WTC11 (cell line): ENCODE results near the gene CCDC77. TPM values are rescaled to one million over a fixed set of nuclear protein-coding genes. Genes with fewer than 3 reads are reported as not detected.

Experiments
- ATAC-seq: fragments of 200-7000 bp; cut with Tn5 transposase; 2 replicates; pipeline ENCODE4 v1.10.0; 2021; ENCODE audit warnings: mild to moderate bottlenecking, moderate library complexity
- CTCF ChIA-PET: fragments of 300-600 bp; sonication (Branson Sonifier 250); formaldehyde crosslinking; loops from one replicate; lab custom pipeline; 2021; ENCODE audit warnings: antibody characterized with exemption; lab: Charles Lee
- POLR2A ChIA-PET: fragments of 350-600 bp; sonication (Branson Sonifier 250); formaldehyde crosslinking; loops from one replicate; lab custom pipeline; 2021; ENCODE audit warnings: antibody characterized with exemption; lab: Charles Lee
- DNase-seq: peaks from one replicate; pipeline ENCODE4 v3.0.0; 2021; ENCODE audit warnings: low spot score
- H3K27ac Mint-ChIP-seq: 2 replicates; pipeline ENCODE4 v1.8.0; 2021; ENCODE audit warnings: mixed read lengths
- H3K27me3 Mint-ChIP-seq: 2 replicates; pipeline ENCODE4 v1.8.0; 2021; ENCODE audit warnings: low read depth, mild to moderate bottlenecking, moderate library complexity, mixed read lengths
- H3K36me3 Mint-ChIP-seq: 2 replicates; pipeline ENCODE4 v1.8.0; 2021; ENCODE audit warnings: mixed read lengths
- H3K4me1 Mint-ChIP-seq: 2 replicates; pipeline ENCODE4 v1.8.0; 2022; ENCODE audit warnings: mixed read lengths
- H3K4me3 Mint-ChIP-seq: 2 replicates; pipeline ENCODE4 v1.8.0; 2021; ENCODE audit warnings: mild to moderate bottlenecking, moderate library complexity, mixed read lengths
- H3K9me3 Mint-ChIP-seq: 2 replicates; pipeline ENCODE4 v1.8.0; 2021; ENCODE audit warnings: mixed read lengths
- ATF1 ChIP-seq: sonication (generic); formaldehyde crosslinking; IDR thresholded peaks from 2 replicates; pipeline ENCODE4 v1.8.1; 2023; ENCODE audit warnings: mild to moderate bottlenecking, moderate library complexity, missing genetic modification reagents
- EMX1 ChIP-seq: fragments of 250-450 bp; sonication (Bioruptor Pico); IDR thresholded peaks from 2 replicates; pipeline ENCODE4 v1.8.0; 2021; ENCODE audit warnings: mild to moderate bottlenecking
- GRHL2 ChIP-seq: fragments of 250-450 bp; sonication (Bioruptor Pico); IDR thresholded peaks from 2 replicates; pipeline ENCODE4 v1.8.0; 2022; ENCODE audit warnings: mild to moderate bottlenecking, moderate library complexity; ENCODE audit not compliant: insufficient replicate concordance, severe bottlenecking
- HMGXB4 ChIP-seq: sonication (generic); formaldehyde crosslinking; IDR thresholded peaks from 2 replicates; pipeline ENCODE4 v1.8.1; 2023; ENCODE audit warnings: mild to moderate bottlenecking, moderate library complexity, missing genetic modification reagents
- JAZF1 ChIP-seq: fragments of 250-450 bp; sonication (Bioruptor Pico); IDR thresholded peaks from 2 replicates; pipeline ENCODE4 v1.9.0; 2021; ENCODE audit warnings: moderate library complexity, mild to moderate bottlenecking, inconsistent platforms
- JUN ChIP-seq: sonication (generic); formaldehyde crosslinking; IDR thresholded peaks from 2 replicates; pipeline ENCODE4 v1.8.0; 2023; ENCODE audit warnings: mild to moderate bottlenecking, missing genetic modification reagents
- KAT7 ChIP-seq: sonication (generic); formaldehyde crosslinking; IDR thresholded peaks from 2 replicates; pipeline ENCODE4 v1.8.1; 2023; ENCODE audit warnings: missing genetic modification reagents, mild to moderate bottlenecking, borderline replicate concordance
- MLX ChIP-seq: sonication (generic); formaldehyde crosslinking; IDR thresholded peaks from 2 replicates; pipeline ENCODE4 v1.8.1; 2023; ENCODE audit warnings: mild to moderate bottlenecking, missing genetic modification reagents, moderate library complexity
- MXD4 ChIP-seq: fragments of 250-450 bp; sonication (Bioruptor Pico); IDR thresholded peaks from 2 replicates; pipeline ENCODE4 v1.8.0; 2021; ENCODE audit warnings: mild to moderate bottlenecking, moderate library complexity, borderline replicate concordance
- RORB ChIP-seq: fragments of 250-450 bp; sonication (Bioruptor Pico); IDR thresholded peaks from 2 replicates; pipeline ENCODE4 v1.9.0; 2021; ENCODE audit warnings: mild to moderate bottlenecking
- SMAD3 ChIP-seq: sonication (generic); formaldehyde crosslinking; IDR thresholded peaks from 2 replicates; pipeline ENCODE4 v1.8.0; 2022; ENCODE audit warnings: missing genetic modification reagents, mild to moderate bottlenecking, borderline replicate concordance
- SOX15 ChIP-seq: fragments of 250-450 bp; sonication (Bioruptor Pico); IDR thresholded peaks from 2 replicates; pipeline ENCODE4 v1.9.0; 2021; ENCODE audit warnings: mild to moderate bottlenecking
- TP53 ChIP-seq: sonication (generic); formaldehyde crosslinking; IDR thresholded peaks from 2 replicates; pipeline ENCODE4 v1.8.1; 2023; ENCODE audit warnings: mild to moderate bottlenecking, missing genetic modification reagents
- ZNF121 ChIP-seq: sonication (generic); formaldehyde crosslinking; IDR thresholded peaks from 2 replicates; pipeline ENCODE4 v1.8.0; 2023; ENCODE audit warnings: missing genetic modification reagents
- ZNF232 ChIP-seq: sonication (generic); formaldehyde crosslinking; IDR thresholded peaks from 2 replicates; pipeline ENCODE4 v1.8.0; 2022; ENCODE audit warnings: mild to moderate bottlenecking, missing genetic modification reagents
- ZNF396 ChIP-seq: fragments of 250-450 bp; sonication (Bioruptor Pico); IDR thresholded peaks from 2 replicates; pipeline ENCODE4 v1.8.0; 2021; ENCODE audit warnings: mild to moderate bottlenecking, moderate library complexity, borderline replicate concordance
- total RNA-seq: library from RNA; stranded (reverse); gene quantifications from 3 replicates; pipeline ENCODE4 v1.2.3, GENCODE V29; 2021
- TF ChIP-seq, protein P1 (sequence below): fragments of 200-600 bp; IDR thresholded peaks from 2 replicates; pipeline ENCODE4 v1.8.0; 2022; ENCODE audit warnings: antibody characterized with exemption
- TF ChIP-seq, protein P2 (sequence below): sonication (generic); formaldehyde crosslinking; IDR thresholded peaks from 2 replicates; pipeline ENCODE4 v1.8.0; 2022; ENCODE audit warnings: mild to moderate bottlenecking, missing genetic modification reagents
- TF ChIP-seq, protein P3 (sequence below): sonication (generic); formaldehyde crosslinking; conservative IDR thresholded peaks from 2 replicates; pipeline ENCODE4 v1.8.1; 2022; ENCODE audit warnings: mild to moderate bottlenecking, missing genetic modification reagents
- TF ChIP-seq, protein P4 (sequence below): sonication (generic); formaldehyde crosslinking; IDR thresholded peaks from 2 replicates; pipeline ENCODE4 v1.8.0; 2022; ENCODE audit warnings: mild to moderate bottlenecking, missing genetic modification reagents
- TF ChIP-seq, protein P5 (sequence below): sonication (generic); formaldehyde crosslinking; IDR thresholded peaks from 2 replicates; pipeline ENCODE4 v1.8.1; 2023; ENCODE audit warnings: mild to moderate bottlenecking, missing genetic modification reagents

The CCDC77 gene
- total RNA-seq, 1 experiment from 2014 or later = 24.2 TPM

GRCh38 chr12:462936-463705 is 61.7 kb downstream of the CCDC77 start (continued):
- TF ChIP-seq, protein P1, sequence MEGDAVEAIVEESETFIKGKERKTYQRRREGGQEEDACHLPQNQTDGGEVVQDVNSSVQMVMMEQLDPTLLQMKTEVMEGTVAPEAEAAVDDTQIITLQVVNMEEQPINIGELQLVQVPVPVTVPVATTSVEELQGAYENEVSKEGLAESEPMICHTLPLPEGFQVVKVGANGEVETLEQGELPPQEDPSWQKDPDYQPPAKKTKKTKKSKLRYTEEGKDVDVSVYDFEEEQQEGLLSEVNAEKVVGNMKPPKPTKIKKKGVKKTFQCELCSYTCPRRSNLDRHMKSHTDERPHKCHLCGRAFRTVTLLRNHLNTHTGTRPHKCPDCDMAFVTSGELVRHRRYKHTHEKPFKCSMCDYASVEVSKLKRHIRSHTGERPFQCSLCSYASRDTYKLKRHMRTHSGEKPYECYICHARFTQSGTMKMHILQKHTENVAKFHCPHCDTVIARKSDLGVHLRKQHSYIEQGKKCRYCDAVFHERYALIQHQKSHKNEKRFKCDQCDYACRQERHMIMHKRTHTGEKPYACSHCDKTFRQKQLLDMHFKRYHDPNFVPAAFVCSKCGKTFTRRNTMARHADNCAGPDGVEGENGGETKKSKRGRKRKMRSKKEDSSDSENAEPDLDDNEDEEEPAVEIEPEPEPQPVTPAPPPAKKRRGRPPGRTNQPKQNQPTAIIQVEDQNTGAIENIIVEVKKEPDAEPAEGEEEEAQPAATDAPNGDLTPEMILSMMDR = no peak
- TF ChIP-seq HMGXB4 = no peak
- no peak for TF ChIP-seq SMAD3 (CRISPR knock-in tag)

GRCh38 chr12:464484-465267 is 63.2 kb downstream of the CCDC77 start:
- no peak for TF ChIP-seq MXD4 (CRISPR knock-in tag)
- TF ChIP-seq, protein P1 = no peak
- TF ChIP-seq ATF1 (CRISPR knock-in tag) = no peak
- no peak for TF ChIP-seq ZNF396 (CRISPR knock-in tag)
- TF ChIP-seq, protein P2, sequence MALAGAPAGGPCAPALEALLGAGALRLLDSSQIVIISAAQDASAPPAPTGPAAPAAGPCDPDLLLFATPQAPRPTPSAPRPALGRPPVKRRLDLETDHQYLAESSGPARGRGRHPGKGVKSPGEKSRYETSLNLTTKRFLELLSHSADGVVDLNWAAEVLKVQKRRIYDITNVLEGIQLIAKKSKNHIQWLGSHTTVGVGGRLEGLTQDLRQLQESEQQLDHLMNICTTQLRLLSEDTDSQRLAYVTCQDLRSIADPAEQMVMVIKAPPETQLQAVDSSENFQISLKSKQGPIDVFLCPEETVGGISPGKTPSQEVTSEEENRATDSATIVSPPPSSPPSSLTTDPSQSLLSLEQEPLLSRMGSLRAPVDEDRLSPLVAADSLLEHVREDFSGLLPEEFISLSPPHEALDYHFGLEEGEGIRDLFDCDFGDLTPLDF (CRISPR knock-in tag) = no peak
- no peak for TF ChIP-seq EMX1 (CRISPR knock-in tag)
- TF ChIP-seq JAZF1 (CRISPR knock-in tag) = no peak
- TF ChIP-seq ZNF121 (CRISPR knock-in tag) = no peak
- TF ChIP-seq, all 79 proteins: peak for 0
- Mint-ChIP-seq H3K4me3 (no peak overlapping the region), H3K36me3 (peaks cover 3% of the 10 kb centered on the region; the same call in 1 of the 2 replicates), H3K27me3 (peaks cover 22% of the 10 kb centered on the region), H3K27ac (no peak overlapping the region), H3K4me1 (peaks cover 16% of the 10 kb centered on the region), H3K9me3 (no peaks in the 10 kb centered on the region)
- no peak for DNase-seq
- ATAC-seq = no peak
- ChIA-PET CTCF (interaction anchor here (0.7 to 1.1 kb wide), 3 partner anchors 11 to 22 kb away, joined by 3 to 5 read pairs (median 3); no protein-coding TSS in a partner anchor), POLR2A (interaction anchor here (0.6 kb wide), 1 partner anchor 14 kb away, joined by 3 read pairs; no protein-coding TSS in a partner anchor)

- Mint-ChIP-seq H3K36me3 (peaks cover under 1% of the 10 kb centered on the region; the same call in 1 of the 2 replicates), H3K27ac (no peak overlapping the region), H3K4me1 (peaks cover 14% of the 10 kb centered on the region), H3K27me3 (peaks cover 19% of the 10 kb centered on the region), H3K9me3 (no peaks in the 10 kb centered on the region), H3K4me3 (no peak overlapping the region)
- CTCF ChIA-PET = no interaction called here
- POLR2A ChIA-PET = no interaction called here
- peak; percentile 32; the same call in 1 of the 2 replicates for ATAC-seq
- no peak for DNase-seq
- no peak for TF ChIP-seq JAZF1 (CRISPR knock-in tag)
- no peak for TF ChIP-seq RORB
- TF ChIP-seq, protein P3, sequence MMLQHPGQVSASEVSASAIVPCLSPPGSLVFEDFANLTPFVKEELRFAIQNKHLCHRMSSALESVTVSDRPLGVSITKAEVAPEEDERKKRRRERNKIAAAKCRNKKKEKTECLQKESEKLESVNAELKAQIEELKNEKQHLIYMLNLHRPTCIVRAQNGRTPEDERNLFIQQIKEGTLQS (CRISPR knock-in tag) = no peak
- TF ChIP-seq SOX15 (CRISPR knock-in tag) = no peak
- TF ChIP-seq, protein P4, sequence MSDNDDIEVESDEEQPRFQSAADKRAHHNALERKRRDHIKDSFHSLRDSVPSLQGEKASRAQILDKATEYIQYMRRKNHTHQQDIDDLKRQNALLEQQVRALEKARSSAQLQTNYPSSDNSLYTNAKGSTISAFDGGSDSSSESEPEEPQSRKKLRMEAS = no peak
- no peak for TF ChIP-seq MLX (CRISPR knock-in tag)
- no peak for TF ChIP-seq ZNF232
- no peak for TF ChIP-seq KAT7 (CRISPR knock-in tag)
- TF ChIP-seq, protein P5, sequence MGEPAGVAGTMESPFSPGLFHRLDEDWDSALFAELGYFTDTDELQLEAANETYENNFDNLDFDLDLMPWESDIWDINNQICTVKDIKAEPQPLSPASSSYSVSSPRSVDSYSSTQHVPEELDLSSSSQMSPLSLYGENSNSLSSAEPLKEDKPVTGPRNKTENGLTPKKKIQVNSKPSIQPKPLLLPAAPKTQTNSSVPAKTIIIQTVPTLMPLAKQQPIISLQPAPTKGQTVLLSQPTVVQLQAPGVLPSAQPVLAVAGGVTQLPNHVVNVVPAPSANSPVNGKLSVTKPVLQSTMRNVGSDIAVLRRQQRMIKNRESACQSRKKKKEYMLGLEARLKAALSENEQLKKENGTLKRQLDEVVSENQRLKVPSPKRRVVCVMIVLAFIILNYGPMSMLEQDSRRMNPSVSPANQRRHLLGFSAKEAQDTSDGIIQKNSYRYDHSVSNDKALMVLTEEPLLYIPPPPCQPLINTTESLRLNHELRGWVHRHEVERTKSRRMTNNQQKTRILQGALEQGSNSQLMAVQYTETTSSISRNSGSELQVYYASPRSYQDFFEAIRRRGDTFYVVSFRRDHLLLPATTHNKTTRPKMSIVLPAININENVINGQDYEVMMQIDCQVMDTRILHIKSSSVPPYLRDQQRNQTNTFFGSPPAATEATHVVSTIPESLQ = no peak
- TF ChIP-seq GRHL2 (CRISPR knock-in tag) = no peak
- TF ChIP-seq EMX1 (CRISPR knock-in tag) = no peak
- TF ChIP-seq JUN (CRISPR knock-in tag) = no peak
- TF ChIP-seq TP53 (CRISPR knock-in tag) = no peak
Measured at GRCh38 chr12:466039-466438, 64.6 kb downstream of the CCDC77 start.
